Neural progenitor cell (in vitro differentiated cells): ENCODE results near the gene NAP1L4. TPM values are rescaled to one million over a fixed set of nuclear protein-coding genes. Genes with fewer than 3 reads are reported as not detected.

ENCODE experiments used
- DNase-seq: peaks from one replicate; pipeline ENCODE4 v3.0.0-alpha.2; 2016; ENCODE audit warnings: low spot score
- H2AFZ ChIP-seq: fragments of 200-600 bp; sonication (generic); replicated peaks from 2 replicates; pipeline ENCODE4 v1.6.1; 2016; ENCODE audit warnings: antibody characterized with exemption
- H3F3A ChIP-seq: fragments of 200-600 bp; sonication (generic); 2 replicates; pipeline ENCODE4 v1.6.1; 2016; ENCODE audit warnings: antibody characterized with exemption, low read depth
- H3K27ac ChIP-seq: fragments of 200-600 bp; sonication (generic); 2 replicates; pipeline ENCODE4 v1.5.1; 2016; ENCODE audit warnings: mild to moderate bottlenecking
- H3K27me3 ChIP-seq: fragments of 200-600 bp; sonication (generic); 2 replicates; pipeline ENCODE4 v1.6.1; 2016; ENCODE audit warnings: mild to moderate bottlenecking, moderate library complexity
- H3K36me3 ChIP-seq: fragments of 200-600 bp; sonication (generic); 2 replicates; pipeline ENCODE4 v1.5.1; 2016
- H3K4me1 ChIP-seq: fragments of 200-600 bp; sonication (generic); 2 replicates; pipeline ENCODE4 v1.6.1; 2016; ENCODE audit warnings: mixed run types
- H3K4me2 ChIP-seq: fragments of 200-600 bp; sonication (generic); 2 replicates; pipeline ENCODE4 v1.6.1; 2016
- H3K4me3 ChIP-seq: fragments of 200-600 bp; sonication (generic); 2 replicates; pipeline ENCODE4 v1.5.1; 2016
- H3K79me2 ChIP-seq: fragments of 200-600 bp; sonication (generic); 2 replicates; pipeline ENCODE4 v1.6.1; 2016; ENCODE audit warnings: low read depth
- H3K9ac ChIP-seq: fragments of 200-600 bp; sonication (generic); 2 replicates; pipeline ENCODE4 v1.6.1; 2016
- H3K9me3 ChIP-seq: fragments of 200-600 bp; sonication (generic); 2 replicates; pipeline ENCODE4 v1.5.1; 2016; ENCODE audit warnings: low read depth
- H4K20me1 ChIP-seq: fragments of 200-600 bp; sonication (generic); 2 replicates; pipeline ENCODE4 v1.6.1; 2016; ENCODE audit warnings: low read depth
- H3K27ac Mint-ChIP-seq: 3 replicates; pipeline ENCODE4 v1.8.0; 2021; ENCODE audit warnings: mixed read lengths
- H3K27me3 Mint-ChIP-seq: 2 replicates; pipeline ENCODE4 v1.8.0; 2022; ENCODE audit warnings: low read depth, mild to moderate bottlenecking, inconsistent platforms, moderate library complexity, mixed read lengths; ENCODE audit not compliant: insufficient read depth
- H3K36me3 Mint-ChIP-seq: 3 replicates; pipeline ENCODE4 v1.8.0; 2021; ENCODE audit warnings: mixed read lengths
- H3K4me1 Mint-ChIP-seq: 3 replicates; pipeline ENCODE4 v1.8.0; 2021; ENCODE audit warnings: mixed read lengths
- H3K4me3 Mint-ChIP-seq: 3 replicates; pipeline ENCODE4 v1.8.0; 2021; ENCODE audit warnings: mild to moderate bottlenecking, moderate library complexity, mixed read lengths
- H3K9me3 Mint-ChIP-seq: 3 replicates; pipeline ENCODE4 v1.8.0; 2020; ENCODE audit warnings: mixed read lengths
- CTCF ChIP-seq: fragments of 200-600 bp; sonication (generic); IDR thresholded peaks from 2 replicates; pipeline ENCODE4 v1.5.1; 2017; ENCODE audit warnings: antibody characterized with exemption, mild to moderate bottlenecking
- EZH2 ChIP-seq: fragments of 200-600 bp; sonication (generic); IDR thresholded peaks from 2 replicates; pipeline ENCODE4 v1.6.1; 2017; ENCODE audit warnings: antibody characterized with exemption, mild to moderate bottlenecking, moderate library complexity
- EZH2phosphoT487 ChIP-seq: fragments of 200-600 bp; sonication (generic); IDR thresholded peaks from 2 replicates; pipeline ENCODE4 v1.6.1; 2017; ENCODE audit warnings: antibody characterized with exemption
- total RNA-seq: library from RNA; depleted of rRNA; stranded (reverse); fragments of >200 nt; gene quantifications from 2 replicates; pipeline ENCODE4 v1.2.3, GENCODE V29; 2015; ENCODE audit warnings: low replicate concordance

NAP1L4 gene
- total RNA-seq, 1 donor from 2014 or later, result 191 TPM

GRCh38 chr11:2942872-2943710, 49.0 kb downstream of the NAP1L4 start:
- TF ChIP-seq EZH2phosphoT487 (no peak), CTCF (no peak), EZH2 (no peak)

GRCh38 chr11:2942447-2942846, 49.7 kb downstream of the NAP1L4 start:
- Histone ChIP-seq H3K4me3 (no peak overlapping the region), H3K9me3 (peaks cover 14% of the 10 kb centered on the region), H2AFZ (no peak overlapping the region), H3F3A (peaks cover 32% of the 10 kb centered on the region), H3K4me1 (peaks cover 10% of the 10 kb centered on the region), H3K79me2 (no peaks in the 10 kb centered on the region), H3K27me3 (no peaks in the 10 kb centered on the region), H3K27ac (no peak overlapping the region), H3K9ac (no peak overlapping the region), H4K20me1 (peaks cover 40% of the 10 kb centered on the region), H3K36me3 (no peaks in the 10 kb centered on the region), H3K4me2 (no peak overlapping the region)
- Mint-ChIP-seq H3K9me3 (peaks cover 25% of the 10 kb centered on the region), H3K4me1 (peaks cover 18% of the 10 kb centered on the region), H3K4me3 (no peak overlapping the region), H3K27me3 (peaks cover 14% of the 10 kb centered on the region), H3K36me3 (peaks cover 28% of the 10 kb centered on the region), H3K27ac (no peak overlapping the region)
- TF ChIP-seq EZH2 (no peak), EZH2phosphoT487 (no peak), CTCF (no peak)
- no peak for DNase-seq

More at GRCh38 chr11:2942872-2943710, 49.0 kb downstream of the NAP1L4 start:
- no peak for DNase-seq
- Mint-ChIP-seq H3K27me3 (peaks cover 9% of the 10 kb centered on the region), H3K4me1 (peaks cover 18% of the 10 kb centered on the region), H3K9me3 (peaks cover 19% of the 10 kb centered on the region), H3K4me3 (no peak overlapping the region), H3K36me3 (peaks cover 27% of the 10 kb centered on the region), H3K27ac (no peak overlapping the region)
- Histone ChIP-seq H3F3A (peaks cover 25% of the 10 kb centered on the region), H3K4me1 (peaks cover 10% of the 10 kb centered on the region), H4K20me1 (peaks cover 46% of the 10 kb centered on the region), H2AFZ (no peak overlapping the region), H3K9me3 (peaks cover 8% of the 10 kb centered on the region), H3K27me3 (no peaks in the 10 kb centered on the region), H3K9ac (no peak overlapping the region), H3K36me3 (no peaks in the 10 kb centered on the region), H3K4me3 (no peak overlapping the region), H3K27ac (no peak overlapping the region), H3K79me2 (no peaks in the 10 kb centered on the region), H3K4me2 (no peak overlapping the region)

GRCh38 chr11:2940921-2941821, 51.0 kb downstream of the NAP1L4 start:
- Mint-ChIP-seq H3K27ac (no peak overlapping the region), H3K4me1 (peaks cover 11% of the 10 kb centered on the region), H3K4me3 (no peak overlapping the region), H3K9me3 (peaks cover 32% of the 10 kb centered on the region), H3K36me3 (peaks cover 23% of the 10 kb centered on the region), H3K27me3 (peaks cover 18% of the 10 kb centered on the region)
- peaks cover 25% of the 10 kb centered on the region for H3F3A ChIP-seq
- H3K36me3 ChIP-seq, result no peaks in the 10 kb centered on the region
- H3K79me2 ChIP-seq, result no peaks in the 10 kb centered on the region
- no peak overlapping the region for H3K27ac ChIP-seq
- peaks cover 28% of the 10 kb centered on the region for H4K20me1 ChIP-seq
- no peak overlapping the region for H3K4me3 ChIP-seq
- no peaks in the 10 kb centered on the region for H3K27me3 ChIP-seq
- no peak for TF ChIP-seq CTCF
- no peak for TF ChIP-seq EZH2phosphoT487
- TF ChIP-seq EZH2, result no peak
- H3K9ac ChIP-seq, result no peak overlapping the region
- H3K4me2 ChIP-seq, result no peak overlapping the region
- no peak overlapping the region for H2AFZ ChIP-seq
- H3K9me3 ChIP-seq, result peaks cover 15% of the 10 kb centered on the region
- peaks cover 8% of the 10 kb centered on the region for H3K4me1 ChIP-seq
- DNase-seq, result no peak
